Measurements from ENCODE around the gene HS3ST5.

Gene HS3ST5, protein sequence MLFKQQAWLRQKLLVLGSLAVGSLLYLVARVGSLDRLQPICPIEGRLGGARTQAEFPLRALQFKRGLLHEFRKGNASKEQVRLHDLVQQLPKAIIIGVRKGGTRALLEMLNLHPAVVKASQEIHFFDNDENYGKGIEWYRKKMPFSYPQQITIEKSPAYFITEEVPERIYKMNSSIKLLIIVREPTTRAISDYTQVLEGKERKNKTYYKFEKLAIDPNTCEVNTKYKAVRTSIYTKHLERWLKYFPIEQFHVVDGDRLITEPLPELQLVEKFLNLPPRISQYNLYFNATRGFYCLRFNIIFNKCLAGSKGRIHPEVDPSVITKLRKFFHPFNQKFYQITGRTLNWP

DNA sequence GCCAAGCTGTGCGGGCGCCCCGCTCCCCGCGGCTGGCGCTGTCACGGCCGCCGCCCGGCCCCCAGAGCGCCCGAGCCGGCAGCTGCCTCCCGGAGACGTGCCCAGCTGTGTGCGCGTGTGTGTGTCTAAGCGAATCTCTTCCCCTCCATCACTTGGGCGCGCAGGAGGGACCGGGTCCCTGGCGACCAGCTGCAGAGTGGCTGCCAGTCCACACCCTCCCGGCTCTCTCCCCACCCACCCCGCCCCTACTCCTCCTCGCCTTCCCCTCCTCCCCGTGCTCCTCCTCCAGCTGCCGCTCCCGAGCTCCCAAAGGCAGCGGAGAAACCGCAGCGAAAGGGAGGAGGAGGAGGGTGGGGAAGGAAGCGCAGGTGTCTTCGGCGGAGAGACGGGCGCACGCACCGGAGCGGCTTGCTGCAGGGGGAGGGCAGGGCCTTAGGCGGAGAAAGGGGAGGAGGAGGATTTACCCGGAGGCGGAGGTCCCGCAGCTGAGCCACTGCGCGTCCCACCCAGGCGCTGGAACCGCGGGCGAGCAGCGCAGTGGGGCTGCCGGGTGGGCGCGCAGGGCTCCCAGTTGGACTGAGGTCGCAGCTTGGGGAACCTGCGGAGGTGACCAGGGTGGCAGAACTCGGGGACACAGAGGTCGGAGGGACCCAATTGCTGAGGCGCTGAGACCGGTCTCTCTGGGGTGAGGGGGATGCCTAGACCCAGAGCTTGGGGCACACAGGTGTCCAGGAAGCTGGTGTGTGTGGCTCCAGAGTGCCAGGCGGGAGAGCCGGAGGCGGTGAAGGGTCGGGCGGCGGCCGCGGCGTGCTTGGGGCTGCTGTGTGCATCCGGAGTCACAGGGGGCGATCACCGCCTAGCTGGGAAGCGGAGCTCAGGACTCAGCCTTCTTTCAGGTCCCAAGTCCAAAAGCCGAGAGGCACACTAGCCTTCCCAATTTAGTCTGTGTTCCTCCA lies at the start of gene HS3ST5:
TSS of gene HS3ST5 (minus strand) at position 198 of the 956 bp plus-strand sequence. CDS start 280,178 bp downstream, outside the sequence.
- no peak for DNase-seq

DNA sequence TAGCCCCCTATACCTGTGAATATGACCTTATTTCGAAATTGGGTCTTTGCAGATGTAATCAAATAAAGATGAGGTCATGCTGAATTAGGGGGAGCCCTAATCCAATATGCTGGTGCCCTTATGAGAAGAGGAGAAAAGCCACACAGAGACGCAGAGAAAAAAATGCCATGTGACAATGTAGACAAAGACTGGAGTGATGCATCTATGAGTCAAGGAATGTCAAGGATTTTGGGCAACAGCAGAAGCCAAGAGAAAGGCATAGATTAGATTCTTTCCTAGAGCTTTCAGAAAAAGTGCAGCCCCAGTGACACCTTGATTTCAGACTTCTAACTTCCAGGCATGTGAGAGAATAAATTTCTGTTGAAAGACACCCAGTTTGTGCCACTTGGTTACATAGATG lies 47.4 kb upstream of the HS3ST5 start:
- no peak for DNase-seq

DNA sequence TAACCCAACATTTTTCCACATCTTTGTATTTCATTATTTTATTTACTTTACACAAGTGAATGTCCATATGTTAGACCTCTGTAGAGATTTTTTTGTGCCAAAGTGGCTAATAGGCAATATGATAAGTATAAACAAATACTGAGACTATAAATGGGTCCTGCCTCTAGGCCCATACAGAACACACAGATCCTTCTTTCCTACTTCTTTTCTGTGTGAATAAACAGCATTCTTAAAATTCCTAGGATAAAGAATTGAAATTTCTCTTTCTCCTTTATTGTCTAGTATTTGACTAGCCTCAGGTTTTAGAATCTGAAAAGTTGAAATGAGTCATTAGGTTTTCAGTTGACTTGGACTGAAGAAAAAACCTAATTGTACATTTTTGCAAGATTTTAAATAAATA lies 46.3 kb upstream of the HS3ST5 start:
- no peak for DNase-seq

DNA sequence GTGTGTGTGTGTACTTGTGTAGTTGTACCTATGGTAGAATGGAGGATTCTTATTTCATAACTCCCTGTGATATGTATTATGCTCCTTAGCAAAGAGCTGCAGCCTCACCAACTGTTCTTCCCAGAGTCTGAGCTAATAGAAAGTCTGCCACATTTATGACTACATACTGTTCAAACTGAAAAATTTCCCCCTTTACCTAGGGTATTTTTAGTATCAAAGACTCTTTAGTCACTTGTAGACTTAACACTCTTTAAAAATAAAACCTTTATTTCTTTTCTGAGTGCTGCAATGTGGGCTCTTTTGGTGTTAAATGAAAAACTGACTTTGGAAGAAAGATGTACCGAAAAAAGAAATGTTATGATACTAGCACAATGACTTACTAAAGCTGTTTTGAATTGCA lies 39.6 kb upstream of the HS3ST5 start:
- no peak for DNase-seq

DNA sequence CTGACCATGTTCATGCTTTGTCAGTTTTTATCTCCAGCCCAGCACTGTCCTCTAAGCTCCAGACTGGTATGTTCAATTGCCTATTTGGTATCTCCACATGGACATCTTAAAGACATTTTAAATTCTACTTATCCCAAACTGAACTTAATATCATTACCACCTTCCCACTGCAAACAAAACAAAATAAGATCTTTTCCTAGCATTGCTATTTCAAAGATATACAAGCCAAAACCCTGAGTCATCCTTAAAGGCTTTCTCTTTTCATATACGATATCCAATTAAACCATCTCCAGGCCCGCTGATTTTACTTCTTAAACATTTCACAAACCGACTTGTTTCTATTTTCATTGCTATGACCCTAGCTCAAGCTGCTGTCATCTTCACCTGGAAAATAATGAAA lies 35.1 kb upstream of the HS3ST5 start:
- DNase-seq = no peak

DNA sequence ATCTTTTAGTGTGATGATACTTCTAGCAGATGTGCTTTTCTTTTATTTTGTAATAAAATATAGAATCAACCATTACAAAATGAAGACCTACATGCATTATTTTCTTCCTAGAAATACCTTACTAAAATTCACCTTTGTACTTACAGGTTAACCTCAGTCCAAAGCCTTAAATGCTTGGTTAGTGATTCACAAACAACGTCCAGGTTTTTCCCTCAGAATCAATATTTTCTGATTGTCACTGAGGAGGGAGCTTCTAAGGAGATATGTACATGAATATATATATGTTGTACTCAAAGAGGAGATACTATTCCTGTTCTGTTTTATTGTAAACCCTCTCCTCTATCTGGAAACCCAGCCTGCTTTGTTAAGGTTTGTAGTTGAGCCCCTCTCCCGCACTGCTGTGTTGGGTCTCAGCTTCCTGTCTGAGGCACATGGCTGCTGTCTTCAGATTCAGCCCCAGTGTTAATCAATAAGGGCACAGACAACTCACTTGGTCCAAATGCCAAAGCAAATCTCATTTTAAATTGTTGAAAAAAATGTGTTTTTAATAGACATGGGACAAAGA lies 33.9 kb upstream of the HS3ST5 start:
- DNase-seq = no peak

DNA sequence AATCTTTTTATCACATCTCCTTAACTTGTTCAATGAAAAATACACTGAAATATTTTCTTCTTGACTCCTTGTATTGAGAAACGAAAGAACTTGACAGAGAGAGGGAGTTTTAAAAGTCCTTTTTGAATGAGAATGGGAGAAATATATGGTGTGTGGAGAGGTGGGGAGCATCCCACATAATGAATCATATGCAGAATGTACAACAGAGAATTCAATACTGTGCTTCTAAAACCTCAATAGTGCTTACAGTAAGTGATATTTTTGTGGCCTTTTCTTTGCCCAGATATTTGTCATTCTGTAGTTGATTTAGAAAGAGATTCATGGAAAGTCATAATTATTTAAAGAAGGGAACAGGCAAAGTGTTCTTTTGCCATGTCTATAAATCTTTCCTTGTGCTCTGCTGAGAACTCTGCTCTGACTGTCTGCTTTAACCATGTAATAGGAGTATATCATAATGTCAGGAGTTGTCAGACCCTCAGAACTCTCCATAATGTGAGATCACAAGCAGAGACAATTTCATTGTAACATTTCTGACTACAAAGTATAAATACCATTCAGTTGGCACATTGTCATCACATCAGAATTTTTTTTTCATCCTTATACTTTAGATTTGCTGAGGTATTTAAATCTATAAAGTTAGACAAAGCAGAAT lies 32.8 kb upstream of the HS3ST5 start:
- no peak for DNase-seq

DNA sequence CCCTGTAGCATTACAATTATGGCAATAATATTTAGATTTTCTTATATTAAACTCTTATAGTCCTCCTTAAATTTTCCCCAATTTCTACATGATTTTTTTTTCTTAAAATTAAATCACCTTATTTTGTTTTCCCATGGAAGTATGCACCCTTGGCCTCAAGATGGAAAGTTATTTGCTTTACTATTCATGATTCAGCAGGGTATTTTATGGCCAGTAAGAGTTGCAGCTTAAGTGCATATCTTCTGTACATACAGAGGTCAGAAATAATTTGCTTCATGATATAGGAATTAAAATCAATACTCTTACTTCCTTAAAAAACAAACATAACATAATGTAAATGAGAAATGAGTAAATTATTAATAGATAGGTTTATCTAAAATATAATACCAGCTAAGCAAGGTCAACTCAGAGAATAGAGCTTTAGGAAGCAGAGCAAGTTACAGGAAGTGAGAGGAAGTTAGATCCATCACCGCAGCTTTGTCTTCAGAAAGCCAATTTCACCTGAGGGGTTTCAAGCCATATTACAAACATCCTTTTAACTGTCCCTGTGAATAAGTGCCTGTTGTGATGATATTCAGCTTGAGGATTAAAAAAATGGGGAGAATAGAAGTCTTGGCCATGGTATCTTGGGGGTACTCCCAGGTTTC lies 24.6 kb upstream of the HS3ST5 start:
- DNase-seq = no peak

DNA sequence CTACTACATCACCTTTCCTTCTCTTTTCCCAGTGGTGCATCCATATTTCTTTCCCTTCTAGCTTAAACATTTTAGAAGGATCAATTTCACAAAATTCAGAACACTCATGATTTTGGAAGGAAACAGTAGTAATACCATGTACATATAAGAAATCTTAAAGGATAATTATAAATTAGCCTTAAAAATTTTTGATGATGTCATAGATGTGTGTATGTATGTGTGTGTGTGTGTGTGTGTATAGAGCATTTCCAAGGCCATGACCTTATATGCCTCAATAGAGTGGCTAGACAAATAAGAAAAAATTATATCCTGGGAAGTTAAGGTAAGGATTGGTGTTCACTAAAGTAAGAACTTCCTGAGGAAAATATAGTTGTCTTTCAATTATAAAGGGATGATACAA lies 24.1 kb upstream of the HS3ST5 start:
- DNase-seq = no peak

DNA sequence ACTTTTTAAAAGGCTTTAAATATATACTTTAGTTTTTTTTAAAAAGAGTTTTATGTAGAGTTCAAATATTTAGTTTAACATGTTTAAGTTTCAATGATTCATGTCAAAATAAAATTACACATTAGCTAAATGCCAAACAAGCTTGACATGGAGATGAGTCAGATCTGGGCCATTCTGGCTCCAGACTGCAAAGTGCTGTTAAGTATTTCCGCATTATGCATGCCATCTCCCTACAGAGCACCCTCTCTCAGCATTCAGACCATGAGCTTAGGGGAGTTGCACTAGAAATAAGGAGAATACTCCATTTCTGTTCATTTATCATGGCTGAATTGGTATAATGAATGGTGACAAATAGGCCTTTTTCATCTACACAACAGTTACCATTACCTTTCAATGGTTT lies 21.5 kb upstream of the HS3ST5 start:
- no peak for DNase-seq

DNA sequence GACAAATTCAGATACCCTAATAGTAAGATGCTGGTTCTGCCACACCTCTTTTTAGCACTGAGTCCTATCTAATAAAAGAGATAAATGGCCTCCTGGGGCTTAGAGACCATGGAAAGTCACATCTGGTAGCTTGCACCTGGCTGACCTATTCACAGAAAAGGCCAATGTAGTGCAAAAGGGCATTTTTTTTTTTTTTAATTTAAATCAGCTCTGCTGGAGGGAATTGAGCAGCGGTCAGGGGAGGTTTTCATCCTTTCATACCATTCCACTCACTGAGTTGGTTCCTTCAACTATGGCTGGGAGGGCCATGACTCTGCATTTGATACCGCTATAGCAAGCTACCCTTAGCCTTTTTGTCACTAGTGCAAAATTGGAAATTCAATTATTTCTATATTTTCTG lies 20.1 kb upstream of the HS3ST5 start:
- DNase-seq = no peak

DNA sequence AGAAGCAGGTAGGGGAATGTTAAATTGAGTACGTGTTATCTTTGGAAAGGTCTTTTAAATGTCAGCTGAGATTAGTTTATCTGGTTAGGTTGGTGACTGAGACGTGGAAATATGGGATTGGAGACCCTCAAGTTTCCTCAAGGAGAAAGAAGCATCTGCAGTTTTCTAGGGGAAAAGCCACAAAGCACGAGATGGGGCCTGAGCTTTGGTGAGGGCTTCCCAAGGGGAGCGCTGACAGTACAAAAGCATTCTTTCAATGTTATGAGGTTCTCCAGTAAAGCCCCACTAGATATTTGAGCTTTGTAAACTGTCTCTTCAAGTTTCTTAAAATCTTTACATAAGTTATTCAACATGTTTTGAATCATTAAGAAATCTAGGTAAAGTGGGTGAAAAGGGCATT lies 19.6 kb upstream of the HS3ST5 start:
- DNase-seq = no peak

DNA sequence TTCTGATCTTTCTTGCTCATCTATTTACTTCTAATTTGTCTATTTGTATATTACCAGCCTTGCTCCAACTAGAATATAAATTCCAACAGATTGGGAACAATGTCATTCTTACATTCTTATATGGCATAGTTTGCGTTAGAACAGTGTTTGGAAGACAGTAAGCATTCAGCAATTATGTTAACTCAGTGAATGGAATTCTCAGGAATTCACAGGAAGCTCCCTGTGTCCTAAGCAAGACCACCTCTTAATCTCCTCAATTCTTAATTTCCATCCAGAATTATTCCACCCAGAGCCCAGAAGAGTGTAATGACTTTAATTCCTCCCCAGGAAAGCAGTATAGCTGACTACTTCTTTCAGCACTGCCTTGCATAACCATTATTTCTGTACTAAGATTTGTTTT lies 18.2 kb upstream of the HS3ST5 start:
- DNase-seq = no peak

DNA sequence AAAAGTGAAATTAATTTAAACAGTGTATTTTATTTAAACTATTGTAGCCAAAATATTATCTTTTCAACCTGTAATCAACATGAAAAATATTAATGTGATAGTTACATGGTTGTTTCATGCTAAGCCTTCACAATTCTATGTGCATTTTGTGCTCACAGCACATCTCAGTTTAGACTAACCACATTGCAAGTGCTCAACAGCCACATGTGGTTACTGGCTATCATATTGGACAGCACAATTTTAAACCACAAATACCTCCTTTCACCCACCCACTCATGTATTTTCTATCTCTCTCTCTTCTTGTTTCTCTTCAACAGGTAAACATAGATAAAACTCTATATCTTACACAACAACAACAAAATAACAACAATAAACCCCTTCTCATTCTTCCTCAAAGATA lies 12.5 kb upstream of the HS3ST5 start:
- no peak for DNase-seq

DNA sequence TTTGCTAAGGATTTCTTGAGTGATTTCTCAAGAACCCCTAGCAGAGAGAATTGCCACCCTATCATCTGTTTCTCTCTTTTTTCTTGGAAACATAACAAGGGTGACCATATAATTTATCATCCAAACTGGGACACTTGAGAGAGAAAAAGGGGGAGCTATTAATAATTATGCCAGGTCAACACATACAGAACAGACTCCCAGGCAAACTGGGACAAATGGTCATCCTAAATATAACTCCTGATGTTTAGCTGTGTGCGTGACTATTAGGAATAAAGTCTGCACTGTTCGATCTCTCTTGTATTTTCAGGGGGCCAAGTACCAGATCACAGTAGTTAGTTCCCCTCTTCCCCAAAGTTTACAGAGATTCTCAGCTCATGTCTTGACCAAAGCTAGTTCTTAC lies 11.7 kb upstream of the HS3ST5 start:
- DNase-seq = no peak

DNA sequence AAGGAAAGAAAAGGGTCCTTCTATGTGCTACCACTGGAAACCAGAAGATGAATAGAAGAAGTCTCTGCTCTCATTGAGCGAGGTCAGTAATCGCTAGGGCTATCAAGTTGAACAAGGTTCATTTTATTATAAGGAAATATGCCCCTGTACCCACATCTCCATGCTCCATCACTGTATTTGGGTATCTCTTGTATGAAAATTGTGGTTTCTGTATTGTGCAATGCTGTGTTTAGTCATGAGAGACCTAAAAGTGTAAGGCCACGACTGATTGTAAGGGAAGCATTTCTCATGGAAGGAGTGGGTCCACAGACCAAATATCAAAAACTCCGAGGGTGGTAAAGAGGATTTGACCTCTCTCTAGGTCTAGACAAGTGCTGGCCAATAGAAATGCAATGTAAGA lies 3.6 kb upstream of the HS3ST5 start:
- DNase-seq = no peak

DNA sequence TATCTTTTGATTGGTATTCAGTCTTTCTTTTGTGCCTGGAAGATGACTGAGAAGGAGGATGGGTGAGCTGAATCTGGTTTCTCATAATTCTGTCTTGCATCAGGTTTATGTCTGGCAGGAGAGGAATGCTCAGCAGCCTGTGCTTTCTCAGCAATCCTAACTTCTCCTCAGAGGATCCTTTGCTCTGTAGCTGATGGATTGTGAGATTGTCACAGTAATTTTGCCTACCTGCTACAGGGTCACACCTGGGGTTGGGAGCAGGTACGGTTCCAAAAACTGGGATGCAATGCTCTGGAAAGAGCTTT lies 2.1 kb upstream of the HS3ST5 start:
- no peak for DNase-seq

DNA sequence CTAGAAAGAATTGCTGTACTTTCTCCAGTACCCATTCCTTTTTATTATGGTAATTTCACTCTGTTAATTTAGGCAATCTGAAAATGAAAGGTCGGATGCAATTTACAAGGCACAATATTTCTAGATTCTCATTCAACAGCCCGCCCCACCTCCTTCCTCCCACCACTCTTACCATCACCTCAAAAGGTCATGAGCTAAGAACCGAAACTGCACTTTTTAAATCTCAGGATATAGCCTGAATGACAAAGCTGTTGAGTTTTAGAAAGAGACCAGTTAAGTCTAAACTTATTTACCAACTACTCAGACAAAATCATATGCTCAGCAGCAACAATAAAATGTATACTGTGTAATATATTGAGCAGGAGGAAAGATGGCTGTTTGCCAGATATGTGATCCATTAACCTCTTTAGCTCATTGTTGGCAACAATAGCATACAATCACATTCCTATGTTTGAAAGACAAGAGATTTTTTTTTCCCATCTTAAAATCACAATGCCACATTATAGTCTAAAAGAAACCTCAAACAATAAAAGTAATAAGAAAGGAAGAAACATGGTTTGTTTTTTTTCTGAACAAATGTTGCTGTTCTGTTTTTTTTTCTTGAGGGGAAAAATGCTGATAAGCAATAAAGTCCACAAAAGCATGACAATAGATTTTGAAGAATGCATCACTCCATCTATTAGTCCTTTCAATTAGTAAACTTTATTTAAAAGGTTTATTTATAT lies 1.6 kb upstream of the HS3ST5 start:
- no peak for DNase-seq

DNA sequence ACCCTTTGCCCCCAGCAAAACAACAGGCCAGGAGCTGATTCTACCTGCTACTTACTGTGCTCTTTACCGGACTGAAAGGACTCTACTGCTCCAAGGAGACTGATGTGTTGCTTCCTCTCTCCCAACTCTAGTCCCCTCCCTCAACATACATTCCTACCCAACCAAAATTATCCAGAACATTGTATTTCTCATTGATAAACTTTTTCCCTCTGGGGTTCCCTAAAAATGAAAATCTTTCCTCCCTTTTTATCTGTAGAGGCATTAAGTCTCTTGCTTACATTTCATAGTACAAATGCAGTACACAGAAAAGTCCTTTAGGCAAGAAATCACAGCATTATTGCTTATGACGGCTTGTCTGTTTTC lies 940 bp upstream of the HS3ST5 start:
- DNase-seq = no peak

DNA sequence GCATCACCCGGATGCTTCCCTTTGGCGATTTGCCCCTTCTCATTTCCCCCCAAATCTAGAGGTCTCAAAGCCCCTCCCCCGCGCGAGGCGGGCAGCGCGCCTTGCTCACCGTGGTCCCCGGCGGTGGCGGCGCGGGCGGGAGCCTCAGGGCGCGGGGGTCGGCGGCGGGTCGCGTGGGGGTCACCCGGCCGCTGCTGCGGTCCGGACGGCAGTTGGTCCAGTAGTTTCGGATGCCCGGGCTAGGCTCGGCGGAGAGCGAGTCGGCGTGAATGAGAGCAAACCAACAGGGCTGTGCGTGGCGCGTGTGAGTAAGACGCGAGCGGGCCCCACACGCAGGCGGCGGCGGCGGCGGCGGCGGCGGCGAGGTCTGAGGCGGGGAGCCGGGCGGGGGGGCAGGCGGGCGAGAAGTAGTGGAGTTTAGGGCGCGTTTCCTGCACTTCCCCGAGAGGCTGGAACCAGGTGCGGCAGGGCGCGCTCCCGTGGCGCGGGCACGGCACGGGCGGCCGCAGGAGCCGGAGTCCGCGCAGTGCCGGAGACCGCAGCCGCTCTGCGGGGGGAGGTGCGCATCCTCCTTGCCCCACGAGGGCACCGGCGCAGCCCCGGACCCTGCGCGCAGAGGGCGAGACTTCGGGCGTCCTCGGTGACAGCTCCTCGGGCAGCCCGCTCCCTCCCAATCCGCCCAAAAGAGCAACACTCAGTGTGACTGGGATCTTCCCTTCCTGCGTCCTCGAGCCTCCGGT lies 567 bp downstream of the HS3ST5 start:
- DNase-seq = no peak

DNA sequence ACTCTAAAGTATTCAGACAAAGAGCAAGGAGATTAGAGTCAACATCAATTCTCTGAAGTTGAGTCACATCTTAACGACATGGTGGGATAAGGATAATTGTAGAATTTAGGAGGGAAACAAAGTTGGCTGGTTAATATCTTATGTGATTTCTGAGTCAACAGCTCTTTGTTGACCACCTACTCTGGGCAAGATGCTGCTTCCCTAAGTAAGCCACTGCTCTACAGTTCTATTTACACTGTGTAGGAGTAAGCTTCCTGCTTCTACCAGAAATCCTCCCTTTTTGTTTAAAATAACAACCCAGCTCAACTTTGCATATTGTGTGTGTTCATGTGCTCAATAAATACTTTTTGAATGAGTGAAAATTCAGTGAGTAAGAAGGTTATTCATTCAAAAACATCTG lies 3.1 kb downstream of the HS3ST5 start:
- no peak for DNase-seq

DNA sequence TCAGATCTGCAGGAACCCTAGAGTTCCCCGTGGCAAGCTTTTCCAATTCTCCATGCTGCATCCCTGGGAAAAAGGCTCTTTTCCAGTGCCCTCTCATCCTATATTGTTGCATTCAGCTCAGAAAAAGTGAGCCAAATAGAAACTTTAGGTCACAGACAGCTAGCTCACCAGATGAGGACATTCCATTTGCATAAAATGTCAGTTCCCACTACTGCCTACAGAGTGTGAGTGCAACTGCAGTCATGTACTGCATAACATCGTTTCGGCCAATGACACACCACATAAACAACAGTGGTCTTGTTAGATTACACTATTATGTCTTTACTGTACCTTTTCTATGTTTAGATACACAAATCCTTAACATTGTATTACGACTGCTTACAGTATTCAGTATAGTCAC lies 8.6 kb downstream of the HS3ST5 start:
- DNase-seq = no peak

Data from CD4-positive, alpha-beta T cell treated with Interleukin-4 for 1 hour (primary cell).